GM19035 (cell line): ENCODE measurements around the gene LHX4.
"Not testable (repeated sequence)": the region's sequence is repeated elsewhere in the genome, so short reads cannot be mapped to it uniquely, and the experiment has no call there.

Experiments used
- ATAC-seq: cut with Tn5 transposase; IDR thresholded peaks from one replicate; pipeline ENCODE4 v1.9.1; 2021; ENCODE audit not compliant: unreplicated experiment

LHX4 gene

DNA sequence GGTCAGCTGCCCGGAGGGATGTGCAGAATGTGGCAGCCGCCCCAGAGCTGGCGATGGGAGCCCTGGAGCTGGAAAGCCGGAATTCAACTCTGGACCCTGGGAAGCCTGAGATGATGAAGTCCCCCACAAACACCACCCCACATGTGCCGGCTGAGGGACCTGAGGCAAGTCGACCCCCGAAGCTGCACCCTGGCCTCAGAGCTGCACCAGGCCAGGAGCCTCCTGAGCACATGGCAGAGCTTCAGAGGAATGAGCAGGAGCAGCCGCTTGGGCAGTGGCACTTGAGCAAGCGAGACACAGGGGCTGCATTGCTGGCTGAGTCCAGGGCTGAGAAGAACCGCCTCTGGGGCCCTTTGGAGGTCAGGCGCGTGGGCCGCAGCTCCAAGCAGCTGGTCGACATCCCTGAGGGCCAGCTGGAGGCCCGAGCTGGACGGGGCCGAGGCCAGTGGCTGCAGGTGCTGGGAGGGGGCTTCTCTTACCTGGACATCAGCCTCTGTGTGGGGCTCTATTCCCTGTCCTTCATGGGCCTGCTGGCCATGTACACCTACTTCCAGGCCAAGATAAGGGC, 33.5 kb upstream of the LHX4 start:
- ATAC-seq: no peak

GRCh38 chr1:180197231-180197630, 32.8 kb upstream of the LHX4 start:
- no peak for ATAC-seq

DNA sequence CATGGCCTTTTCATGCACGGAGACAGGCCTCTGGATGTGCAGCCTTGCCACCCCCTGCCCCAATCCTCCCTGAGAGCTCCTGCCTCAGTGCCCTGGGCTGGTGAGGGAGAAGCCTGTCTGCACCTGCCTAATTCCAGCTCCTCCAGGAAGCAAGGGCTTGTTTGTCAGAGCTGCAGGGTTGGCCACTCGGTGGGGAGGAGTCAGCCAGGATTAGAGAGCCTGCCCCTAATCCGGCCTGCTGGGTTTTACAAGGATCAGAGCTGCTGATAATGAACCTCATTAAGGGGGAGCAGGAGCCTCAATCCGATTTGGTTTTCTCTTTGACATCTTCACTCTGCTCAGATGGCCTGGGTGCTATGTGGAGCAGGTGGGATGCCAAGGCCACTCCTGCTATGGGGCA, 31.9 kb upstream of the LHX4 start:
- ATAC-seq: no peak

DNA sequence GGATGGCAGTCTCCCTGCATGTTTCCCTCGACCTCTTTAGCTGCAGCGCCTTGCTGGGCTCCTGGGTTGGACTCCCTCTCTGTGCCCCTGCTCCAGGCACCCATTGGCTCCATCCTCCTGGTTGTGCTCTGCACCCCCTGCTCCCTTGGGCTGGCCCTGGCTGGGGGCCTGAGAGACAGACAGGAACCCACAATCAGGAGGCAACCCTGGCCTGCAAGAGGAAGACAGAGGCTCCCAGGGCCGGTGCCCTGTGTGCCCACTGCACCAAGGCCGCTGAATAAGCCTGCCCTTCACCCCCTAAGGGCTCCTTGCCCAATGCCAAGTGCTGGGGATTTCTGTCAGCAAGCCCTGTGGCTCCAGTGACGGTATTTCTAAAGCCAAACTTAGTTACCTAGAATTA, 31.5 kb upstream of the LHX4 start:
- no peak for ATAC-seq

DNA sequence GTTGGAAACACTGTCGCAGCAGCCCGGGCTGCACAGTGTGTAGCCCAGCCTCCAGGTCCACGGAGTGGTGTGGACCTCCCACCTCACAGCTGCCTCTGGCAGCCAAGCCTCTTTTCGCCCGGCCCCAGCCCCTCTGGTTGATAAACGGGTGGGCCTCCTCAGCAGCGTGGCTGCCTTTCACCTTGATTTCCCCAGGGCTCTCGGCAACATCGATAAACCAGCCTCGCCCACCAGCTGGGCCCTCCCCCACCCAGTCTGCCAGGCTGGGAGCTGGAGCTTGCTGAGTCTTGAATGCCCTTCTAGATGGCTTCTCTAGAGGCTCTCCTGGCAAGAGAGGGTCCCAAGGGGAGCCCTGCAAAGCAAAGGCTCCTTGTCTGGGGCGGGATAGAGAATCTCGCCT, 31.0 kb upstream of the LHX4 start:
- no peak for ATAC-seq

DNA sequence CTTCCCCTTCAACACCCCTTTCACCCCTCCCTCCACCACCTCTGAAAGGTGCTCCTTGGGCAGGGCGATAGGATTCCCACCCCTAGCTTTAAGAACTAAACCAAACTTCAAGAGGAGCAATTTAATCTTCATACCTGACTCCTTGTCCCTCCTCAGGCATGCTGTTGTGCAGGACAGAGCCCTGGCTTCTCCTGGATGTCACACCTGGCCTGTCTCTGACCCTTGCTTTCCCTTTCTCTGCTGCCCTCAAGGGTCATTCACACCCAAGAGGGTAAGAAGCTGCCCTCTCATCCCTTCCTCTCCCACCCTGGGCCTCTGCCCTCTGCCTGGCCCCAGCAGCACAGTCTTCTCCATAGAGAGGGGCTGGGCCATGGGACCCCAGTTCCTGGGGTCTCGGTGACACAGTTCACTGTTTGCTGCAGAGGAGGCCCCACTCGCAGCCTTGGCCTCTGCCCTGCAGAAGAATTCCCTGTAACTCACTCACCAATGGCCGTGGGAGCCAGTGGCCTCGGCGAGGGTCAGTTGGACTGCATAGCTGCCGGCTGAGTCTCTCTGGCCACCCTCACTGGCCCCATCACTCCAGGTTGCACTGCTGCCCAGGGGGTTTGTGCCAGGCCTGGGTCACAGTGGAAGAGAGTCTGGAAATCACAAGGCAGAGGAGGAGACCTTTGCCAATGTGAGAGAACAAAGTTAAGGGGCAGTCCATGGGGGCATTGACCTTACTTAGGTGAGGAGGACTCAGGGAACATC, 28.4 kb upstream of the LHX4 start:
- ATAC-seq: no peak

DNA sequence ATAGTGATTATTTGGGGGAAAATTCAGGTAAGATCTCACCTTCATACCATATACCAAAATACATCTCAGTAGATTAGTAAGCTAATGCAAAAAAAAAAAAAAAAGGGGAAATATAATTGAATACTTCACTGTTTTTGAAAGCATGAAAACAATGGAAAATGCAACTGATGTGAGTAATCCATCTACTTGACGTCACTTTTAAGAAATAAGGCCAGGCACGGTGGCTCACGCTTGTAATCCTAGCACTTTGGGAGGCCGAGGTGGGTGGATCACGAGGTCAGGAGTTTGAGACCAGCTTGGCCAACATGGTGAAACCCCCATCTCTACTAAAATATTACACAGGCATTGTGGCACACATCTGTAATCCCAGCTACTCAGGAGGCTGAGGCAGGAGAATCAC, 27.5 kb upstream of the LHX4 start:
- ATAC-seq: not testable (repeated sequence)

- ATAC-seq: no peak
These were observed 25.8 kb upstream of the LHX4 start for GRCh38 chr1:180204231-180204630.

- no peak for ATAC-seq
These were observed 23.5 kb upstream of the LHX4 start for GRCh38 chr1:180206581-180206980.

- no peak for ATAC-seq
These were observed 21.8 kb upstream of the LHX4 start for GRCh38 chr1:180208264-180208663.

DNA sequence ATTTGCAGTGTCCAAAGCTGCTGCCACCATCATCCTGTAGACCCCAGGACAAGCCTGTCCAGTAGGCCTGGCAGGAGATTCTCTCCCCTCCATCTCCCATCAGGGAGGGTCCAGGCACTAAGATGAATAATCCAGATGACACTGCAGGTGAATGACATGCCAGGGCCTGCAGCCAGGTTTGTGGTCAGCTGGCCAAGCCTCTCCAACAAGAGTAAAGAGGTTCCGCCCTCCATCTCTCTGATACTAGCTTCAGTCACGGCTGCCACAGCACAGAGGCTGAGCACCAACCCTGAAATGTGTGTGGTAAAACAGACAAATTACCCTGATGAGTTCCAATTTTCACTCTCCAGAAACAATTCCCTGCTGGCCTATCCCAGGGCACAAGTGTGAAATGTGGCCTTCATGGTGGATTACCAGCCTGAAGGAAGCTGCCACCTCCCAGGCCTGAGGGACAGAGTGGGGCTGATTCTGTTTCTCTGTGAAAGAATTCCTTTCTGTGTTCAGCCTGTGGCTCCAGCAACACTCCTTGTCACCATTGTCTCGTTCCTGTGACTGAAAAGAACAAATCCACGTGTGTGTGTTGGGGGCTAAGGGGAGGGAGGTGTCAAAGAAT, 19.9 kb upstream of the LHX4 start:
- no peak for ATAC-seq

- no peak for ATAC-seq
These were observed 18.8 kb upstream of the LHX4 start for GRCh38 chr1:180211156-180211859.

DNA sequence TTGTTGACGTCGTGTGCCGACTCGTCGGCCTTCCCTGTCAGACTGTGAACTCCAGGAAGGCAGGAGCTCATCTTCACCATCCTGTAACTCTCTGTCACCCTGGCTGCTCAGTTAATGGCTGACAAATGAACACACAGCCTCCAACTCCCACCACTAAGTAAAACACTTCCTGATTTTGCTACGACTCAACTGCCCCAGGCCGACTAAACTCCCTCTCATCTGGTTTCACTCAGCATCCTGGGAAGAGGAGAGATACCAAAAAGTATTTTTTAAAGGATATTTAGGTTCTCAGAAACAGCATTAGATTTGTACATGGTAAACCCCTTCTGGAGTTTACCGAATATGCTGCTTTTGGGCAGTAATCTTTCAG, 18.2 kb upstream of the LHX4 start:
- ATAC-seq: no peak

- ATAC-seq: no peak
These were observed 16.5 kb upstream of the LHX4 start for GRCh38 chr1:180213401-180214170.

- ATAC-seq: no peak
These were observed 14.0 kb upstream of the LHX4 start for GRCh38 chr1:180215856-180216625.

GRCh38 chr1:180217006-180217405, 13.1 kb upstream of the LHX4 start:
- no peak for ATAC-seq

GRCh38 chr1:180218806-180219765, 11.0 kb upstream of the LHX4 start:
- no peak for ATAC-seq

- ATAC-seq: no peak
These were observed 10.3 kb upstream of the LHX4 start for GRCh38 chr1:180219776-180220175.

DNA sequence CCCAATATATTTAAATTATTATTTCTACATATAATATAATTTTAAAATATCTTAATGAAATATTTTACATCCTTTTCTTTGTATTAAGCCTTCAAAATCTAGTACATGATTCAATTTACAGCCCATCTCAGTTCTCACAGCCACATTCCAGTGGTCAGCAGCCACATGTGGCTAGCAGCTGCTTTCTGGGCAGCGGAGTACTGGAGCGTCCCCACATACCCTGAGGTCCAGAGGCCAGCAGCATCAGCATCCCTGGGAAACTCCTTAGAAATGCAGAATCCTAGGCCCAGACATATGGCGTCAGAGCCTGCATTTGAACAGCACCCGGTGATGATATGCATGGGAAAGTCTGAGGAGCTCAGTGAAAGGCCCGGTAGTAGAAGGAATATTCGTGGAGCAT, 8.6 kb upstream of the LHX4 start:
- ATAC-seq: no peak
